HG03064 (cell line): ENCODE data around the gene TLR10.

Source experiments
- ATAC-seq: cut with Tn5 transposase; IDR thresholded peaks from one replicate; pipeline ENCODE4 v1.9.1; 2021; ENCODE audit warnings: low read depth; ENCODE audit not compliant: unreplicated experiment

TLR10 gene

GRCh38 chr4:38734446-38734845 lies 48.3 kb downstream of the TLR10 start:
- no peak for ATAC-seq

GRCh38 chr4:38733663-38734062 lies 49.1 kb downstream of the TLR10 start:
- ATAC-seq = no peak

- no peak for ATAC-seq
Measured at GRCh38 chr4:38730830-38731646, 51.8 kb downstream of the TLR10 start.

GRCh38 chr4:38730493-38730829 lies 52.3 kb downstream of the TLR10 start:
- no peak for ATAC-seq

- ATAC-seq = no peak
Measured at GRCh38 chr4:38728631-38729141, 54.1 kb downstream of the TLR10 start.

GRCh38 chr4:38724475-38724808 lies 58.3 kb downstream of the TLR10 start:
- ATAC-seq = no peak

- ATAC-seq = no peak
Measured at GRCh38 chr4:38723726-38724474, 58.9 kb downstream of the TLR10 start.

GRCh38 chr4:38723114-38723513 lies 59.7 kb downstream of the TLR10 start:
- no peak for ATAC-seq
